Calu3 (cell line): Measurements from ENCODE around the gene SSB. TPM values are rescaled to one million over a fixed set of nuclear protein-coding genes. Genes with fewer than 3 reads are reported as not detected.
A peak's percentile ranks its signal among the peaks of the same experiment; 100 is the strongest.
"Not testable (repeated sequence)": the region's sequence is repeated elsewhere in the genome, so short reads cannot be mapped to it uniquely, and the experiment has no call there.

ENCODE experiments used
- BruUV-seq: library from RNA; stranded (reverse); fragments of 400-500 nt; replicated peaks from 2 replicates; lab custom pipeline; 2021; lab: Mats Ljungman, UMichigan
- CTCF ChIA-PET: fragments of 300-600 bp; sonication (Branson Sonifier 250); formaldehyde crosslinking; loops from one replicate; lab custom pipeline; 2022; ENCODE audit warnings: antibody characterized with exemption; lab: Charles Lee
- DNase-seq: peaks from one replicate; pipeline ENCODE4 v3.0.0; 2022
- H3K27ac Mint-ChIP-seq: one replicate; pipeline ENCODE4 v1.8.0; 2022; ENCODE audit warnings: mixed read lengths; ENCODE audit not compliant: unreplicated experiment
- H3K27me3 Mint-ChIP-seq: one replicate; pipeline ENCODE4 v1.8.0; 2022; ENCODE audit warnings: mixed read lengths; ENCODE audit not compliant: unreplicated experiment
- H3K36me3 Mint-ChIP-seq: one replicate; pipeline ENCODE4 v1.8.0; 2022; ENCODE audit warnings: mild to moderate bottlenecking, moderate library complexity, mixed read lengths; ENCODE audit not compliant: insufficient read depth, unreplicated experiment
- H3K4me1 Mint-ChIP-seq: one replicate; pipeline ENCODE4 v1.8.0; 2022; ENCODE audit warnings: mild to moderate bottlenecking, low read depth, mixed read lengths; ENCODE audit not compliant: unreplicated experiment
- H3K4me3 Mint-ChIP-seq: one replicate; pipeline ENCODE4 v1.8.0; 2022; ENCODE audit warnings: mild to moderate bottlenecking, low read depth, moderate library complexity, mixed read lengths; ENCODE audit not compliant: unreplicated experiment
- H3K9me3 Mint-ChIP-seq: one replicate; pipeline ENCODE4 v1.8.0; 2022; ENCODE audit warnings: low read depth, mixed read lengths; ENCODE audit not compliant: unreplicated experiment
- intact Hi-C: fragments of 100-400 bp; cut with micrococcal nuclease; formaldehyde crosslinking; loops from one replicate; pipeline ENCODE4 v1.10.0; 2022; ENCODE audit not compliant: unreplicated experiment
- total RNA-seq: library from RNA; stranded (reverse); gene quantifications from 2 replicates; pipeline ENCODE4 v1.2.3, GENCODE V29; 2022
- TF ChIP-seq, protein P1 (sequence below): fragments of 200-600 bp; IDR thresholded peaks from one replicate; pipeline ENCODE4 v1.8.0; 2022; ENCODE audit warnings: antibody characterized with exemption; ENCODE audit not compliant: unreplicated experiment

SSB gene
- total RNA-seq, 1 experiment from 2014 or later = 143 TPM

DNA sequence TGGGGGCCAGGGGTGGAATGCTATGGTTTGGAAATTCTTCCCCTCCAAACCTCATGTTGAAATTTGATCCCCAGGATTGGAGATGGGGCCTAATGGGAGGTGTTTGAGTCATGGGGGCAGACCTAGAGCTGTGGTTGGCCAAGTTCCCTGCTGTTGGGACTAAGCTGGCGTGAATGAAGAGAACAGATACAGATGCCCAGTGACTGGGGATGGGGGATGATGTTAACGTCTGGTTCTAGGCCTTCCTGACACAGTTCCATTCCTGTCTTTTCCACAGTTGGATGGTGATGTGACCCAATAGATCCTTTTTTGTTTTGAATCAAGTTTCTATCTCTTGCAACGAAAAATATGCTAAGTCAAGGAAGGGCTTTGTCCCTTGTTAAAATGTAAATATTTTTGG, 41.3 kb upstream of the SSB start:
- H3K27me3 Mint-ChIP-seq = no peaks in the 10 kb centered on the region
- intact Hi-C loops = no loop called here
- no TSS peak for BruUV-seq
- H3K27ac Mint-ChIP-seq = no peak overlapping the region
- H3K36me3 Mint-ChIP-seq = peaks cover 18% of the 10 kb centered on the region
- H3K9me3 Mint-ChIP-seq = peaks cover 6% of the 10 kb centered on the region
- no peak for DNase-seq
- peaks cover 19% of the 10 kb centered on the region for H3K4me1 Mint-ChIP-seq
- TF ChIP-seq, protein P1, sequence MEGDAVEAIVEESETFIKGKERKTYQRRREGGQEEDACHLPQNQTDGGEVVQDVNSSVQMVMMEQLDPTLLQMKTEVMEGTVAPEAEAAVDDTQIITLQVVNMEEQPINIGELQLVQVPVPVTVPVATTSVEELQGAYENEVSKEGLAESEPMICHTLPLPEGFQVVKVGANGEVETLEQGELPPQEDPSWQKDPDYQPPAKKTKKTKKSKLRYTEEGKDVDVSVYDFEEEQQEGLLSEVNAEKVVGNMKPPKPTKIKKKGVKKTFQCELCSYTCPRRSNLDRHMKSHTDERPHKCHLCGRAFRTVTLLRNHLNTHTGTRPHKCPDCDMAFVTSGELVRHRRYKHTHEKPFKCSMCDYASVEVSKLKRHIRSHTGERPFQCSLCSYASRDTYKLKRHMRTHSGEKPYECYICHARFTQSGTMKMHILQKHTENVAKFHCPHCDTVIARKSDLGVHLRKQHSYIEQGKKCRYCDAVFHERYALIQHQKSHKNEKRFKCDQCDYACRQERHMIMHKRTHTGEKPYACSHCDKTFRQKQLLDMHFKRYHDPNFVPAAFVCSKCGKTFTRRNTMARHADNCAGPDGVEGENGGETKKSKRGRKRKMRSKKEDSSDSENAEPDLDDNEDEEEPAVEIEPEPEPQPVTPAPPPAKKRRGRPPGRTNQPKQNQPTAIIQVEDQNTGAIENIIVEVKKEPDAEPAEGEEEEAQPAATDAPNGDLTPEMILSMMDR = no peak
- no peak overlapping the region for H3K4me3 Mint-ChIP-seq
- CTCF ChIA-PET = no interaction called here

DNA sequence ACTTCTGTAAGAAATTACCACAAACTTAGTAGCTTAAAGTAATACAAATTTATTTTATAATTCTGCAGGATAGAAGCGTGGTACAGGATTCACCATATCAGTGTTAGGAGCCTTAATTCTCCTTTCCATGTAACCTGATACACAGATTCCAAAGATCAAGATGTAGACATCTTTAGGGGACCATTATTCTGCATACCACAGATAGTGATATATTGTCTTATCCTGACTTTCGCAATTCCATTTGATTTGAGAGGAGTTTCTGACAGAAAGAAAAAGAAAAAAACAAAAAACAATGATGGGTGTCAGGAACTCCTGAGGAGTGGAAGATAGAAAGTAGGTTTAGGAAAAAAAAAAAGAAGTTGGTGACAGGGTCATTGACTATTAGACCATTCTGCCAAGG, 40.9 kb upstream of the SSB start:
- intact Hi-C loops = no loop called here
- Mint-ChIP-seq H3K4me3 (no peak overlapping the region), H3K9me3 (peaks cover 6% of the 10 kb centered on the region), H3K27me3 (no peaks in the 10 kb centered on the region), H3K27ac (no peak overlapping the region), H3K4me1 (peaks cover 23% of the 10 kb centered on the region), H3K36me3 (peaks cover 18% of the 10 kb centered on the region)
- no TSS peak for BruUV-seq
- DNase-seq = no peak
- TF ChIP-seq, protein P1 = no peak
- CTCF ChIA-PET = no interaction called here

DNA sequence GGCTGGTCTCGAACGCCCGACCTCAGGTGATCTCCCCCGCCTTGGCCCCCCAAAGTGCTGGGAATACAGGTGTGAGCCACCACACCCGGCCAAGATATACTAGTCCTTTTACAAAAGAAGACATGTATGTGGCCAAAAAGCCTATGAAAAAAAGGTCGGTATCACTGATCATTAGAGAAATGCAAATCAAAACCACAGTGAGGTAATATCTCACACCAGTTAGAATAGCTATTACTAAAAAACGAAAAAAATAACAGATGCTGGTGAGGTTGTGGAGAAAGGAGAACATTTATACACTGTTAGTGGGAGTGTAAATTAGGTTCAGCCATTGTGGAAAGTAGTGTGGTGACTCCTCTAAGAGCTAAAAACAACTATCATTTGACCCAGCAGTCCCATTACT, 38.7 kb upstream of the SSB start:
- peaks cover 30% of the 10 kb centered on the region for H3K4me1 Mint-ChIP-seq
- DNase-seq = no peak
- peaks cover 6% of the 10 kb centered on the region for H3K9me3 Mint-ChIP-seq
- H3K27ac Mint-ChIP-seq = peak overlapping the region; percentile 34
- peaks cover 5% of the 10 kb centered on the region for H3K36me3 Mint-ChIP-seq
- no peaks in the 10 kb centered on the region for H3K27me3 Mint-ChIP-seq
- TF ChIP-seq, protein P1 = no peak
- H3K4me3 Mint-ChIP-seq = no peak overlapping the region
- intact Hi-C loops = no loop called here
- no TSS peak for BruUV-seq
- CTCF ChIA-PET = no interaction called here

DNA sequence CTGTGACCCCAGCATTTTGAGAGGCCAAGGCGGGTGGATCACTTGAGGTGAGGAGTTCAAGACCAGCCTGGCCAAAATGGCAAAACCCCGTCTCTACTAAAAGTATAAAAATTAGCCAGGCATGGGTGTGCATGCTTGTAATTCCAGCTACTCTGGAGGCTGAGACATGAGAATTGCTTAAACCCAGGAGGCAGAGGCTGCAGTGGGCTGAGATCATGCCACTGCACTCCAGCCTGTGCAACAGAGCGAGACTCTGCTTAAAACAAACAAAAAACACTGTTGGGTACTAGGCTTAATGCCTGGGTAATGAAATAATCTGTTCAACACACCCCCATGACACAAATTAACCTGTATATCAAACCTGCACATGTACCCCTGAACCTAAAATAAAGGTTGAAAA, 37.9 kb upstream of the SSB start:
- H3K4me1 Mint-ChIP-seq = peaks cover 30% of the 10 kb centered on the region
- H3K4me3 Mint-ChIP-seq, H3K27me3 Mint-ChIP-seq, intact Hi-C loops, DNase-seq, H3K36me3 Mint-ChIP-seq, BruUV-seq, CTCF ChIA-PET, H3K9me3 Mint-ChIP-seq: not testable (repeated sequence)
- H3K27ac Mint-ChIP-seq = peak overlapping the region; percentile 34

DNA sequence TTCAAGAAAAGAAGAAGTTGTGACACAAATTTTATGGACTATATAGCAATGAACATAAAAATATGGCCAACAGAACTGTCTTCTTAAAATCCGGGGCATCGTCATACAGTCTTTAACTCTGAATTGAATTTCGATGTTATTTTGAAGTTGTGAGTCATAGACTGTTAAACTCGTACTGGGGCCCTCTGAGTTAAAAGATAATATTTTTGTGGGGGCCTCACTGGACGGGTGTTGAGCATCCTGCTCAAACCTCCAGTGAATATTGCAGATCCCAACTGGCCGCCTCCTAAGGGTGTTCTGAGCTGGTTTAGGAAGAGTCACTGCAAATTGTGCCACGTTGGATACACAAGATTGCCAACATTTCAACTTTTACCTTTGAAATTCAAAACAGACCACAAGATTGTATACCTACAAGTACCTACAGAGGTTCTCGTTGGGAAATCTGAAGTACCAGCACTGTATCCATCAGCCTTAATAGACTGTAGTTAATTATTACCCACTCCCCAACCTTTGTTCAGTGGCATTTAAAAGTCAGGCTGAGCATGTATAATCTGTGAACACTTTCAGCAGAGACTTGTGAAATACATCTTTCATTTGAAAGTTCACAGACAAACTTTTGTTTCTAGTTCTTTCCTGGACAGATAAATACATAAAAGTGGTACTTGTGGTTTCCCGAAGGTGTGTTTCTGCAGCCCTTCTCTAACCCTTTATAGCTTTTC, 37.3 kb upstream of the SSB start:
- Mint-ChIP-seq H3K4me3 (no peak overlapping the region), H3K36me3 (no peaks in the 10 kb centered on the region), H3K9me3 (no peaks in the 10 kb centered on the region), H3K4me1 (peaks cover 32% of the 10 kb centered on the region), H3K27ac (peak overlapping the region; percentile 79), H3K27me3 (no peaks in the 10 kb centered on the region)
- TF ChIP-seq, protein P1 = no peak
- intact Hi-C loops = no loop called here
- BruUV-seq = no TSS peak
- CTCF ChIA-PET = no interaction called here
- DNase-seq = no peak
